Trophoblast cell (in vitro differentiated cells and primary cell): ENCODE results near the gene NAAA.

Experiments
- DNase-seq, 2 donors: peaks; one replicate each; pipeline ENCODE4 v3.0.0-alpha.2; 2016
- H2AFZ ChIP-seq: 2 replicates; pipeline ENCODE4 v1.6.1; 2013; ENCODE audit warnings: low read length, moderate library complexity, mild to moderate bottlenecking; ENCODE audit not compliant: insufficient read depth, poor library complexity
- H2AK5ac ChIP-seq: 2 replicates; pipeline ENCODE4 v1.6.1; 2013; ENCODE audit warnings: mild to moderate bottlenecking, low read length
- H2BK120ac ChIP-seq: 2 replicates; pipeline ENCODE4 v1.6.1; 2013; ENCODE audit warnings: low read length, mild to moderate bottlenecking, moderate library complexity; ENCODE audit not compliant: insufficient read depth, poor library complexity
- H2BK12ac ChIP-seq: 2 replicates; pipeline ENCODE4 v1.6.1; 2013; ENCODE audit warnings: mild to moderate bottlenecking, low read length, moderate library complexity
- H2BK5ac ChIP-seq: 2 replicates; pipeline ENCODE4 v1.6.1; 2013; ENCODE audit warnings: low read length, low read depth, moderate library complexity, mild to moderate bottlenecking; ENCODE audit not compliant: poor library complexity
- H3K14ac ChIP-seq: 2 replicates; pipeline ENCODE4 v1.6.1; 2013; ENCODE audit warnings: mild to moderate bottlenecking, low read length
- H3K18ac ChIP-seq: 2 replicates; pipeline ENCODE4 v1.6.1; 2013; ENCODE audit warnings: mild to moderate bottlenecking, low read length
- H3K23ac ChIP-seq: 2 replicates; pipeline ENCODE4 v1.6.1; 2013; ENCODE audit warnings: low read length
- H3K27ac ChIP-seq: 2 replicates; pipeline ENCODE4 v1.5.1; 2013; ENCODE audit warnings: low read depth, mild to moderate bottlenecking, inconsistent platforms, low read length, moderate library complexity
- H3K27me3 ChIP-seq: 2 replicates; pipeline ENCODE4 v1.6.1; 2013; ENCODE audit warnings: inconsistent platforms, mild to moderate bottlenecking, low read length, moderate library complexity; ENCODE audit not compliant: insufficient read depth
- H3K36me3 ChIP-seq, 2 experiments: 1 replicate in 1 of 2; 2 replicates in 1 of 2; pipeline ENCODE4 v1.6.1; 2013; ENCODE audit warnings: low read length in 2 of 2, mild to moderate bottlenecking in 2 of 2, moderate library complexity in 1 of 2; ENCODE audit not compliant: insufficient read depth in 2 of 2, control insufficient read depth in 1 of 2
- H3K4ac ChIP-seq: 2 replicates; pipeline ENCODE4 v1.6.1; 2013; ENCODE audit warnings: low read depth, mild to moderate bottlenecking, low read length, moderate library complexity
- H3K4me1 ChIP-seq, 2 experiments: 1 replicate in 1 of 2; 2 replicates in 1 of 2; pipeline ENCODE4 v1.6.1; 2013; ENCODE audit warnings: low read length in 2 of 2, mild to moderate bottlenecking in 2 of 2, moderate library complexity in 1 of 2; ENCODE audit not compliant: insufficient read depth in 2 of 2, control insufficient read depth in 1 of 2
- H3K4me2 ChIP-seq: 2 replicates; pipeline ENCODE4 v1.6.1; 2013; ENCODE audit warnings: inconsistent platforms, mild to moderate bottlenecking, low read length, moderate library complexity
- H3K4me3 ChIP-seq: 2 replicates; pipeline ENCODE4 v1.5.1; 2013; ENCODE audit warnings: mild to moderate bottlenecking, low read depth, low read length, inconsistent platforms
- H3K79me1 ChIP-seq: one replicate; pipeline ENCODE4 v1.6.1; 2013; ENCODE audit warnings: low read length
- H3K79me2 ChIP-seq: 2 replicates; pipeline ENCODE4 v1.6.1; 2013; ENCODE audit warnings: low read length, mild to moderate bottlenecking; ENCODE audit not compliant: control insufficient read depth, insufficient read depth, poor library complexity
- H3K9ac ChIP-seq: 2 replicates; pipeline ENCODE4 v1.6.1; 2013; ENCODE audit warnings: mild to moderate bottlenecking, low read length
- H3K9me3 ChIP-seq: 2 replicates; pipeline ENCODE4 v1.6.1; 2013; ENCODE audit warnings: low read depth, mild to moderate bottlenecking, control low read depth, inconsistent platforms, low read length; ENCODE audit not compliant: insufficient read depth
- H4K12ac ChIP-seq: 2 replicates; pipeline ENCODE4 v1.6.1; 2013; ENCODE audit warnings: low read depth, mild to moderate bottlenecking, low read length, moderate library complexity
- H4K8ac ChIP-seq: 2 replicates; pipeline ENCODE4 v1.6.1; 2013; ENCODE audit warnings: low read depth, mild to moderate bottlenecking, low read length, moderate library complexity
- H4K91ac ChIP-seq: one replicate; pipeline ENCODE4 v1.6.1; 2013; ENCODE audit warnings: low read depth, mild to moderate bottlenecking, low read length, moderate library complexity
- WGBS: extraction: QIAGEN DNeasy Blood & Tissue Kit; methylation state at CpG from one replicate; pipeline ENCODE4 v1.1.7; 2013; ENCODE audit warnings: missing lambda C conversion rate; ENCODE audit not compliant: insufficient read length, insufficient coverage; ENCODE audit errors: extremely low coverage; 5-methylcytosine and 5-hydroxymethylcytosine counted together

Gene NAAA

GRCh38 chr4:75876218-75876617, 64.6 kb downstream of the NAAA start:
- no peaks in the 10 kb centered on the region for H3K79me2 ChIP-seq

GRCh38 chr4:75869100-75869499, 71.7 kb downstream of the NAAA start:
- H3K4me2 ChIP-seq: no peak overlapping the region
- no CpG with 5 or more reads among the region's 3 CpGs for WGBS
- no peak overlapping the region for H2AFZ ChIP-seq
- H3K27me3 ChIP-seq: no peaks in the 10 kb centered on the region
- H4K8ac ChIP-seq: no peak overlapping the region
- no peak overlapping the region for H4K91ac ChIP-seq
- H3K4me3 ChIP-seq: no peak overlapping the region
- H2AK5ac ChIP-seq: no peak overlapping the region
- no peak overlapping the region for H3K18ac ChIP-seq
- H3K4ac ChIP-seq: no peak overlapping the region
- H3K36me3 ChIP-seq: no peaks in the 10 kb centered on the region
- no peaks in the 10 kb centered on the region for H3K79me2 ChIP-seq
- no peak overlapping the region for H4K12ac ChIP-seq
- H3K23ac ChIP-seq: no peak overlapping the region
- H3K79me1 ChIP-seq: no peaks in the 10 kb centered on the region
- no peak overlapping the region for H3K9ac ChIP-seq
- H2BK12ac ChIP-seq: no peak overlapping the region
- H2BK5ac ChIP-seq: no peak overlapping the region
- H2BK120ac ChIP-seq: no peak overlapping the region
- no peak for DNase-seq
- no peaks in the 10 kb centered on the region for H3K4me1 ChIP-seq
- H3K27ac ChIP-seq: no peak overlapping the region
- H3K14ac ChIP-seq: no peak overlapping the region
- H3K9me3 ChIP-seq: no peaks in the 10 kb centered on the region

More at GRCh38 chr4:75876218-75876617, 64.6 kb downstream of the NAAA start:
- Histone ChIP-seq H4K91ac (no peak overlapping the region), H3K79me1 (no peaks in the 10 kb centered on the region), H4K12ac (no peak overlapping the region), H3K27me3 (no peaks in the 10 kb centered on the region), H2BK12ac (no peak overlapping the region), H3K14ac (no peak overlapping the region), H2BK120ac (no peak overlapping the region), H3K4me1 (no peaks in the 10 kb centered on the region), H3K9me3 (no peaks in the 10 kb centered on the region), H3K4ac (no peak overlapping the region), H3K9ac (no peak overlapping the region), H2BK5ac (no peak overlapping the region), H3K4me2 (no peak overlapping the region), H2AK5ac (no peak overlapping the region), H3K18ac (no peak overlapping the region), H3K23ac (no peak overlapping the region), H3K27ac (no peak overlapping the region), H3K4me3 (no peak overlapping the region), H4K8ac (no peak overlapping the region), H3K36me3 (no peaks in the 10 kb centered on the region), H2AFZ (no peak overlapping the region)
- no CpG with 5 or more reads among the region's 18 CpGs for WGBS
- no peak for DNase-seq

GRCh38 chr4:75867130-75867529, 73.7 kb downstream of the NAAA start:
- no CpG with 5 or more reads among the region's 3 CpGs for WGBS

More at GRCh38 chr4:75867130-75867529, 73.7 kb downstream of the NAAA start:
- no peak overlapping the region for H2BK12ac ChIP-seq
- no peak overlapping the region for H2AK5ac ChIP-seq
- no peak overlapping the region for H2BK120ac ChIP-seq
- H3K79me2 ChIP-seq: no peaks in the 10 kb centered on the region
- no peaks in the 10 kb centered on the region for H3K4me1 ChIP-seq
- H3K4me3 ChIP-seq: no peak overlapping the region
- no peak overlapping the region for H2BK5ac ChIP-seq
- no peak overlapping the region for H4K8ac ChIP-seq
- H3K14ac ChIP-seq: no peak overlapping the region
- H3K23ac ChIP-seq: no peak overlapping the region
- no peak overlapping the region for H3K18ac ChIP-seq
- no peak overlapping the region for H4K12ac ChIP-seq
- H2AFZ ChIP-seq: no peak overlapping the region
- no peak overlapping the region for H3K27ac ChIP-seq
- H3K9ac ChIP-seq: no peak overlapping the region
- no peak for DNase-seq
- no peaks in the 10 kb centered on the region for H3K27me3 ChIP-seq
- no peaks in the 10 kb centered on the region for H3K36me3 ChIP-seq
- H3K9me3 ChIP-seq: no peaks in the 10 kb centered on the region
- no peak overlapping the region for H3K4ac ChIP-seq
- H3K4me2 ChIP-seq: no peak overlapping the region
- no peak overlapping the region for H4K91ac ChIP-seq
- H3K79me1 ChIP-seq: no peaks in the 10 kb centered on the region
